ENCODE data around the gene TFDP1.

TFDP1 gene

GRCh38 chr13:113630804-113631203, 46.3 kb downstream of the TFDP1 start:
- in situ Hi-C loops (cut with HindIII; ENCODE audit: low sequenced_read_pairs) = no loop called here

GRCh38 chr13:113631341-113632095, 47.0 kb downstream of the TFDP1 start:
- in situ Hi-C loops (cut with HindIII; ENCODE audit: low sequenced_read_pairs) = no loop called here

GRCh38 chr13:113632706-113633484, 48.3 kb downstream of the TFDP1 start:
- in situ Hi-C loops (cut with HindIII; ENCODE audit: low sequenced_read_pairs) = no loop called here

- in situ Hi-C loops (cut with HindIII; ENCODE audit: low sequenced_read_pairs) = no loop called here
Observed at GRCh38 chr13:113633485-113633873, 48.9 kb downstream of the TFDP1 start.

- in situ Hi-C loops (cut with HindIII; ENCODE audit: low sequenced_read_pairs) = no loop called here
Observed at GRCh38 chr13:113634279-113635047, 49.9 kb downstream of the TFDP1 start.

GRCh38 chr13:113635048-113635420, 50.5 kb downstream of the TFDP1 start:
- in situ Hi-C loops (cut with HindIII; ENCODE audit: low sequenced_read_pairs) = no loop called here

- in situ Hi-C loops (cut with HindIII; ENCODE audit: low sequenced_read_pairs) = no loop called here
Observed at GRCh38 chr13:113635709-113636108, 51.2 kb downstream of the TFDP1 start.

- in situ Hi-C loops (cut with HindIII; ENCODE audit: low sequenced_read_pairs) = no loop called here
Observed at GRCh38 chr13:113636266-113636963, 51.9 kb downstream of the TFDP1 start.

- in situ Hi-C loops (cut with HindIII; ENCODE audit: low sequenced_read_pairs) = no loop called here
Observed at GRCh38 chr13:113637262-113638160, 53.0 kb downstream of the TFDP1 start.

- in situ Hi-C loops (cut with HindIII; ENCODE audit: low sequenced_read_pairs) = no loop called here
Observed at GRCh38 chr13:113638173-113638746, 53.7 kb downstream of the TFDP1 start.

- in situ Hi-C loops (cut with HindIII; ENCODE audit: low sequenced_read_pairs) = no loop called here
Observed at GRCh38 chr13:113638806-113639205, 54.3 kb downstream of the TFDP1 start.

- in situ Hi-C loops (cut with HindIII; ENCODE audit: low sequenced_read_pairs) = no loop called here
Observed at GRCh38 chr13:113639616-113640262, 55.2 kb downstream of the TFDP1 start.

- in situ Hi-C loops (cut with HindIII; ENCODE audit: low sequenced_read_pairs) = no loop called here
Observed at GRCh38 chr13:113641426-113641825, 56.9 kb downstream of the TFDP1 start.

- in situ Hi-C loops (cut with HindIII; ENCODE audit: low sequenced_read_pairs) = no loop called here
Observed at GRCh38 chr13:113642563-113642962, 58.0 kb downstream of the TFDP1 start.

GRCh38 chr13:113643593-113643992, 59.0 kb downstream of the TFDP1 start:
- in situ Hi-C loops (cut with HindIII; ENCODE audit: low sequenced_read_pairs) = no loop called here

GRCh38 chr13:113644800-113645199, 60.2 kb downstream of the TFDP1 start:
- in situ Hi-C loops (cut with HindIII; ENCODE audit: low sequenced_read_pairs) = no loop called here

GRCh38 chr13:113645329-113645728, 60.8 kb downstream of the TFDP1 start:
- in situ Hi-C loops (cut with HindIII; ENCODE audit: low sequenced_read_pairs) = no loop called here

- in situ Hi-C loops (cut with HindIII; ENCODE audit: low sequenced_read_pairs) = no loop called here
Observed at GRCh38 chr13:113646376-113646775, 61.8 kb downstream of the TFDP1 start.

- in situ Hi-C loops (cut with HindIII; ENCODE audit: low sequenced_read_pairs) = no loop called here
Observed at GRCh38 chr13:113646921-113647340, 62.4 kb downstream of the TFDP1 start.

Measured in DLD1 (cell line).